PFSK-1 (cell line): ENCODE data around the gene ACSF3.

Experiments
- POLR2AphosphoS5 ChIP-seq: IDR thresholded peaks from 2 replicates; pipeline ENCODE4 v1.6.1; 2012; ENCODE audit warnings: low read depth, mild to moderate bottlenecking, control low read depth, low read length, moderate library complexity
- SIN3A ChIP-seq: IDR thresholded peaks from 2 replicates; pipeline ENCODE4 v1.6.1; 2012; ENCODE audit warnings: mild to moderate bottlenecking, low read length, moderate library complexity, borderline replicate concordance; ENCODE audit not compliant: insufficient read depth
- TAF1 ChIP-seq: IDR thresholded peaks from 2 replicates; pipeline ENCODE4 v1.6.1; 2012; ENCODE audit warnings: low read length, control low read depth, borderline replicate concordance; ENCODE audit not compliant: insufficient read depth

DNA sequence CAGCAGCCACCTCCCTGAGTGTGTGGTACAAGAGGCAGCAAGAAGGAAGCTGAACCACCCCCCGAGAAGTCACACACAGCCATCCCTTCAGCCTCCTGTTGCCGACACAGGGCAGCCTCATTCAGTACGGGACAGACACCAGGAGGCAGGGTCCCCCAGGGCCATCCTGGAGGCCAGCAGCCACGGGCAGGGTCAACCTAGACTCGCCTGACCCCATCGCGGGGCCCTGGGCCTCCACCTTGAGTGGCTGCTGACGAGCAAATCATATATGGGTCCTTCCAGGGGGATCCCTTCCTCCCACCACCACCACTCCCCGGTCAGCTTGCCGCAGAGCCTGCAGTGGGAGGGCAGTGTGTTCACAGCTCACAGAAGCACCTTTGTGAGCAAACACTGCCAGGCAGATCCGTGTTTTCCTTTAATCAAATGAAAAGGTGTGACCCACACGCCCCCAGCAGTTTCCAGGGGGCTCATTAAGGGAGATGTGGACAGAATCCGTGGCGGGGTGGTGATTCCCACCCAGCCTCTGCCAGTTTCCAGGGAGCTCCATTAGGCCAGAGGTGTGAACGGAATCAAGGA lies 5.6 kb upstream of the ACSF3 start:
- TF ChIP-seq POLR2AphosphoS5 (no peak), SIN3A (no peak), TAF1 (no peak)
